ENCODE results near the gene PITPNC1. TPM values are rescaled to one million over a fixed set of nuclear protein-coding genes. Genes with fewer than 3 reads are reported as not detected.

The PITPNC1 gene
- total RNA-seq, 4 donors from 2014 or later: 14.1 to 35.5 (median 31.8) TPM

DNA sequence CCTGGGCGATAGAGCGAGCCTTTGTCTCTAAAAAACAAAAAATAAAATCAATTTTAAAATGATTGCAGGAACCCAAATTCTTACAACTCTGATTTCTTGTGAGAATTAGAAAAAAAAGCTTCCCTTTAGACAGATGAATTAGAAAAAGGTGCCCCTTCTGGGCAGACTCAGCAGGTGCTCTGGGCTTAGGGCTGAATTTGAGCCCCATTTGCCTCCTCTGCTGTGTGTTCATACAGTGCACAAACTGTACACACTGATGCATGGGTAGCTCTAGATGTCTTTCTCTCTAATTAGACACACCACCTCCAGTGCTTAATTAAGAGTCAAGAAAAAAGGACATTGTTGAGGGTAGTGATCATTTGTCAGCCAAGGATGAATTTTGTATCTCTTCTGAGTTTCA is 302.1 kb downstream of the PITPNC1 start:
- Histone ChIP-seq H3K4me3 (no peak overlapping the region), H3K27me3 (no peaks in the 10 kb centered on the region), H3K27ac (replicated peaks in 1 of 4) (no peak overlapping the region), H3K9me3 (no peaks in the 10 kb centered on the region), H3K4me1 (peaks cover 8 to 23% (median 18%) of the 10 kb centered on the region in 4 donors), H3K36me3 (peaks cover 0 to 17% (median 0%) of the 10 kb centered on the region in 4 donors)
- no peak for TF ChIP-seq EP300 (IDR thresholded peaks at IDR 0.05)
- TF ChIP-seq POLR2A (IDR thresholded peaks at IDR 0.05; ENCODE audit: low read depth): no peak
- TF ChIP-seq POLR2AphosphoS5 (IDR thresholded peaks at IDR 0.05): no peak
- TF ChIP-seq, protein P1, sequence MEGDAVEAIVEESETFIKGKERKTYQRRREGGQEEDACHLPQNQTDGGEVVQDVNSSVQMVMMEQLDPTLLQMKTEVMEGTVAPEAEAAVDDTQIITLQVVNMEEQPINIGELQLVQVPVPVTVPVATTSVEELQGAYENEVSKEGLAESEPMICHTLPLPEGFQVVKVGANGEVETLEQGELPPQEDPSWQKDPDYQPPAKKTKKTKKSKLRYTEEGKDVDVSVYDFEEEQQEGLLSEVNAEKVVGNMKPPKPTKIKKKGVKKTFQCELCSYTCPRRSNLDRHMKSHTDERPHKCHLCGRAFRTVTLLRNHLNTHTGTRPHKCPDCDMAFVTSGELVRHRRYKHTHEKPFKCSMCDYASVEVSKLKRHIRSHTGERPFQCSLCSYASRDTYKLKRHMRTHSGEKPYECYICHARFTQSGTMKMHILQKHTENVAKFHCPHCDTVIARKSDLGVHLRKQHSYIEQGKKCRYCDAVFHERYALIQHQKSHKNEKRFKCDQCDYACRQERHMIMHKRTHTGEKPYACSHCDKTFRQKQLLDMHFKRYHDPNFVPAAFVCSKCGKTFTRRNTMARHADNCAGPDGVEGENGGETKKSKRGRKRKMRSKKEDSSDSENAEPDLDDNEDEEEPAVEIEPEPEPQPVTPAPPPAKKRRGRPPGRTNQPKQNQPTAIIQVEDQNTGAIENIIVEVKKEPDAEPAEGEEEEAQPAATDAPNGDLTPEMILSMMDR (IDR thresholded peaks at IDR 0.05): no peak
- intact Hi-C loops (cut with DNase I): no loop called here
- 100% methylated on average over 2 of the region's 2 CpGs for WGBS
- no peak for DNase-seq (ENCODE audit: extremely low spot score)

DNA sequence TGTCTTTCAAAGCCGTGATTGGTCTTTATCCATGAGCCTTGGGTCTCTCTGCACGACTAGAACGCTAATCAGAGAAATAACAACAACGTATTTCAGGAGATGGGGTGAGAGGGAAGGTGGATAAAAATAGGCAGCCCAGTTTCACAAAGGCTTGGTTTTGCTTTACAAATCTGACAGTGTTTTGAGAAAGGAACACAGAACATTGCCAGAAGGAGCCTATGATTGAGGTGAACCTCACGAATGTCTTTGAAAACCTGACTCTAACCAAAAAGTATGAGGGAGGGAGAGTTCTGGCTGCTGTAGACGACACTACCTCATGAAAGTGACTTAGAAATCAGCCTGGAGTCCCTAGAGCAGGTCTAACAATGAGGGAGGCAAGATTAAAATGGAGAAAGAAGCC is 302.6 kb downstream of the PITPNC1 start:
- H3K4me3 ChIP-seq: no peak overlapping the region
- H3K36me3 ChIP-seq: peaks cover 0 to 17% (median 0%) of the 10 kb centered on the region in 4 donors
- intact Hi-C loops (cut with DNase I): loop anchor here (10.0 kb wide), 1 partner anchor 195 kb away; no protein-coding TSS in a partner anchor
- TF ChIP-seq POLR2A (IDR thresholded peaks at IDR 0.05; ENCODE audit: low read depth): no peak
- TF ChIP-seq POLR2AphosphoS5 (IDR thresholded peaks at IDR 0.05): no peak
- TF ChIP-seq EP300 (IDR thresholded peaks at IDR 0.05): no peak
- TF ChIP-seq, protein P1 (IDR thresholded peaks at IDR 0.05): no peak
- no peaks in the 10 kb centered on the region for H3K27me3 ChIP-seq
- WGBS: 91% methylated on average over 6 of the region's 6 CpGs
- no peaks in the 10 kb centered on the region for H3K9me3 ChIP-seq
- peaks cover 8 to 23% (median 18%) of the 10 kb centered on the region in 4 donors for H3K4me1 ChIP-seq
- DNase-seq (ENCODE audit: extremely low spot score): no peak
- H3K27ac ChIP-seq (replicated peaks in 1 of 4): no peak overlapping the region

DNA sequence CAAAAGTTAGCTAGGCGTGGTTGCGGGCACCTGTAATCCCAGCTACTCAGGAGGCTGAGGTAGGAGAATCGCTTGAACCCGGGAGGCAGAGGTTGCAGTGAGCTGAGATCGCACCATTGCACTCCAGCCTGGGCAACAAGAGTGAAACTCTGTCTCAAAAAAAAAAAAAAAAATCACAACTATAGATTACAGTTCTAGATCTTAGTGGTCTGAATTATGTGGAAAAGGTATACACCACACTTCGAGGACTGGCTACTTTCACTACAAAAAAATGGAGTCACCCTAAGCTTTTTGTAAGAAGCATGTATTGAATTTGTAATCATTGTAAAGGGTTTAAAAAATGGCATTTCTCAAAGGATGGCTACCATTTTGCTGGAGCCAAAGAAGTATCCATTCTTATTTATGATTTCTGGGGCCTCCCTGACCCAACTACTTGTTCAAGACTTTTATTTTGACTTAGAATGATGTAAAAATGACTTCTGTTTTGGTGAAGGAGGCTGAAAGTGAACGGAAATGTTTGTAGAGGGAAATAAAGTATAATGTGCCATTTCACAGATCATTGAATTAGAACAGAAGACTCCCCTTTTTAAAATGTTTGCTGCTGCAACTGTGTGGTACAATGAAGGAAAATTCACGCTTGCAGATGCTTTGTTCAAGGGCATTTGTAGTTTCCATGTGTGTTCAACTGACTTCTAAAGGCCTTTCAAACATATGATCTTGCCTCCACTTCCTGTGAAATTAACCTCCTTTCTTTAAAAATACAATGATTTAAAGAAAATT is 303.6 kb downstream of the PITPNC1 start:
- no peak overlapping the region for H3K27ac ChIP-seq (replicated peaks in 1 of 4)
- no peaks in the 10 kb centered on the region for H3K27me3 ChIP-seq
- peaks cover 0 to 17% (median 0%) of the 10 kb centered on the region in 4 donors for H3K36me3 ChIP-seq
- no peak overlapping the region for H3K4me3 ChIP-seq
- no peak for DNase-seq (ENCODE audit: extremely low spot score)
- H3K4me1 ChIP-seq: peaks cover 4 to 18% (median 18%) of the 10 kb centered on the region in 4 donors
- TF ChIP-seq POLR2A (IDR thresholded peaks at IDR 0.05; ENCODE audit: low read depth) (no peak), EP300 (IDR thresholded peaks at IDR 0.05) (no peak), POLR2AphosphoS5 (IDR thresholded peaks at IDR 0.05) (no peak)
- TF ChIP-seq, protein P1 (IDR thresholded peaks at IDR 0.05): no peak
- H3K9me3 ChIP-seq: no peaks in the 10 kb centered on the region
- 97% methylated on average over 8 of the region's 8 CpGs for WGBS
- intact Hi-C loops (cut with DNase I): loop anchor here (10.0 kb wide), 1 partner anchor 196 kb away; no protein-coding TSS in a partner anchor

DNA sequence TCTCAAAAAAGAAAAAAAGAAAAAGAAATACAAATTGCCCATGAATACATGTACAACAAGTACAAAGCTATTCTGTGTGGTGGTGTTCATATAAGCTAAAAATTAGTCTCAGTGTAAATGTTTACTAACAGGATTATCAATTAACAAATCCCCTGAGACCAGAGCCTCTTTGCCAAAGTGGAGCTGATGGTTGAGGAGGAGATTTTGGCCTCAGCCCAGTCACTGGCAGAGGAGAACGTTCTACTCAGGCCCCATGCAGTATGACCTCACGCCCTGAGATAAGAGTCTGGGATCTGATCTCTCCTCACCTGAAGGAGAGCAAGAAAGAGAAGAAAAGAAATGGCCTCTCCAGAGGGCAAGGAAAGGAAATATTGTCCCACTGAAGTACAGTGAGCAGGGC is 305.1 kb downstream of the PITPNC1 start:
- intact Hi-C loops (cut with DNase I): loop anchor here (10.0 kb wide), 1 partner anchor 197 kb away; no protein-coding TSS in a partner anchor
- WGBS: 67% methylated on average over 2 of the region's 2 CpGs

More for the DNA sequence above, 305.1 kb downstream of the PITPNC1 start:
- H3K27me3 ChIP-seq: no peaks in the 10 kb centered on the region
- H3K4me1 ChIP-seq: peaks cover 0 to 7% (median 4%) of the 10 kb centered on the region in 4 donors
- TF ChIP-seq, protein P1 (IDR thresholded peaks at IDR 0.05): no peak
- TF ChIP-seq POLR2A (IDR thresholded peaks at IDR 0.05; ENCODE audit: low read depth) (no peak), EP300 (IDR thresholded peaks at IDR 0.05) (no peak)
- no peak for DNase-seq (ENCODE audit: extremely low spot score)
- H3K4me3 ChIP-seq: no peak overlapping the region
- no peak overlapping the region for H3K27ac ChIP-seq (replicated peaks in 1 of 4)
- H3K36me3 ChIP-seq: peaks cover 0 to 20% (median 2%) of the 10 kb centered on the region in 4 donors
- H3K9me3 ChIP-seq: no peaks in the 10 kb centered on the region

Data from esophagus muscularis mucosa (tissue), 4 donors.